Mammary epithelial cell (primary cell): ENCODE data around the gene CST9.

Experiments used
- CTCF ChIP-seq, 2 donors: IDR thresholded peaks in 1 of 2; conservative IDR thresholded peaks in 1 of 2; 2 replicates each; pipeline ENCODE4 v1.5.1; 2011 to 2012; ENCODE audit warnings: inconsistent platforms in 2 of 2, low read length in 2 of 2, mild to moderate bottlenecking in 2 of 2, control low read depth in 1 of 2, low read depth in 1 of 2; ENCODE audit not compliant: insufficient read depth in 1 of 2; ENCODE audit errors: extremely low read depth in 1 of 2
- EZH2 ChIP-seq: IDR thresholded peaks from 2 replicates; pipeline ENCODE4 v1.6.1; 2012; ENCODE audit warnings: low read length, inconsistent platforms, borderline replicate concordance

GRCh38 chr20:23554401-23554800 is 51.3 kb downstream of the CST9 start:
- TF ChIP-seq CTCF (conservative IDR thresholded peaks at IDR 0.05 in 1 of 2, IDR thresholded peaks at IDR 0.05 in 1 of 2; ENCODE audit: extremely low read depth in 1 of 2, insufficient read depth in 1 of 2, low read depth in 1 of 2, low read length in 2 of 2) (no peak), EZH2 (no peak)
